Loucy (cell line): ENCODE measurements around the gene TMTC2.

Experiments used
- H2AFZ ChIP-seq: fragments of 200-600 bp; sonication (generic); 2 replicates; pipeline ENCODE4 v1.6.0; 2016; ENCODE audit warnings: antibody characterized with exemption, mild to moderate bottlenecking, low read length, moderate library complexity
- H3F3A ChIP-seq: fragments of 200-600 bp; 2 replicates; pipeline ENCODE4 v1.6.0; 2016; ENCODE audit warnings: antibody characterized with exemption, low read depth, mild to moderate bottlenecking
- H3K27me3 ChIP-seq: fragments of 200-600 bp; sonication (generic); 2 replicates; pipeline ENCODE4 v1.6.1; 2014; ENCODE audit warnings: low read length, mild to moderate bottlenecking; ENCODE audit not compliant: insufficient read depth, poor library complexity, severe bottlenecking
- H3K36me3 ChIP-seq: fragments of 200-600 bp; sonication (generic); 2 replicates; pipeline ENCODE4 v1.6.1; 2016; ENCODE audit warnings: low read length; ENCODE audit not compliant: insufficient read depth
- H3K4me1 ChIP-seq: fragments of 200-600 bp; sonication (generic); 2 replicates; pipeline ENCODE4 v1.5.1; 2014; ENCODE audit warnings: low read length, mild to moderate bottlenecking; ENCODE audit not compliant: insufficient read depth, poor library complexity, severe bottlenecking
- H3K4me2 ChIP-seq: fragments of 200-600 bp; sonication (generic); 2 replicates; pipeline ENCODE4 v1.6.0; 2014; ENCODE audit warnings: antibody characterized with exemption, low read length, low read depth, mild to moderate bottlenecking; ENCODE audit not compliant: poor library complexity, severe bottlenecking
- H3K4me3 ChIP-seq: fragments of 200-600 bp; sonication (generic); 2 replicates; pipeline ENCODE4 v1.5.1; 2014; ENCODE audit warnings: low read length, mild to moderate bottlenecking, mixed read lengths; ENCODE audit not compliant: poor library complexity, severe bottlenecking
- H3K79me2 ChIP-seq: fragments of 200-600 bp; sonication (generic); 2 replicates; pipeline ENCODE4 v1.6.1; 2014; ENCODE audit warnings: low read length; ENCODE audit not compliant: insufficient read depth
- H3K9ac ChIP-seq: fragments of 200-600 bp; sonication (generic); 2 replicates; pipeline ENCODE4 v1.6.0; 2014; ENCODE audit warnings: mild to moderate bottlenecking, low read depth, low read length, moderate library complexity; ENCODE audit not compliant: poor library complexity, severe bottlenecking
- H3K9me2 ChIP-seq: fragments of 200-600 bp; sonication (generic); replicated peaks from 2 replicates; pipeline ENCODE4 v1.6.1; 2016; ENCODE audit warnings: low read depth, low read length, mixed read lengths
- H3K9me3 ChIP-seq: fragments of 200-600 bp; sonication (generic); 2 replicates; pipeline ENCODE4 v1.6.1; 2014; ENCODE audit warnings: mild to moderate bottlenecking, antibody characterized with exemption, low read length, low read depth; ENCODE audit not compliant: insufficient read depth
- H4K20me1 ChIP-seq: fragments of 200-600 bp; sonication (generic); 2 replicates; pipeline ENCODE4 v1.6.0; 2014; ENCODE audit warnings: antibody characterized with exemption, low read length, mild to moderate bottlenecking; ENCODE audit not compliant: insufficient read depth, poor library complexity, severe bottlenecking
- CTCF ChIP-seq: fragments of 200-600 bp; sonication (generic); conservative IDR thresholded peaks from 2 replicates; pipeline ENCODE4 v1.5.1; 2014; ENCODE audit warnings: mild to moderate bottlenecking, antibody characterized with exemption, low read length
- EZH2phosphoT487 ChIP-seq: fragments of 200-600 bp; IDR thresholded peaks from 2 replicates; pipeline ENCODE4 v1.6.1; 2018; ENCODE audit warnings: antibody characterized with exemption, mild to moderate bottlenecking, moderate library complexity, borderline replicate concordance

TMTC2 gene

GRCh38 chr12:82754856-82755255 is 68.2 kb downstream of the TMTC2 start:
- TF ChIP-seq EZH2phosphoT487 (no peak), CTCF (no peak)
- Histone ChIP-seq H3K4me2 (no peak overlapping the region), H3K9me3 (no peaks in the 10 kb centered on the region)

GRCh38 chr12:82756303-82756702 is 69.6 kb downstream of the TMTC2 start:
- H3K9ac ChIP-seq, result no peak overlapping the region
- H3K79me2 ChIP-seq, result no peaks in the 10 kb centered on the region
- H3K4me2 ChIP-seq, result no peak overlapping the region
- H4K20me1 ChIP-seq, result no peaks in the 10 kb centered on the region
- no peaks in the 10 kb centered on the region for H3K9me3 ChIP-seq
- H3K4me3 ChIP-seq, result no peak overlapping the region
- peaks cover 17% of the 10 kb centered on the region for H3K4me1 ChIP-seq
- H3F3A ChIP-seq, result 0 out of 2 replicates have a peak, but pooled peaks cover 3% of the 10 kb centered on the region
- no peaks in the 10 kb centered on the region for H3K9me2 ChIP-seq
- TF ChIP-seq CTCF (no peak), EZH2phosphoT487 (no peak)
- H3K36me3 ChIP-seq, result no peaks in the 10 kb centered on the region
- H2AFZ ChIP-seq, result no peak overlapping the region
- H3K27me3 ChIP-seq, result no peaks in the 10 kb centered on the region

More at GRCh38 chr12:82754856-82755255, 68.2 kb downstream of the TMTC2 start:
- H3K79me2 ChIP-seq, result no peaks in the 10 kb centered on the region
- H4K20me1 ChIP-seq, result no peaks in the 10 kb centered on the region
- H3K36me3 ChIP-seq, result no peaks in the 10 kb centered on the region
- no peak overlapping the region for H3K4me3 ChIP-seq
- no peak overlapping the region for H3K9ac ChIP-seq
- H3K4me1 ChIP-seq, result peaks cover 17% of the 10 kb centered on the region
- no peaks in the 10 kb centered on the region for H3K9me2 ChIP-seq
- 0 out of 2 replicates have a peak, but pooled peaks cover 3% of the 10 kb centered on the region for H3F3A ChIP-seq
- no peaks in the 10 kb centered on the region for H3K27me3 ChIP-seq
- no peak overlapping the region for H2AFZ ChIP-seq

- Histone ChIP-seq H3K4me1 (peaks cover 17% of the 10 kb centered on the region), H3K4me2 (no peak overlapping the region), H3K9me2 (no peaks in the 10 kb centered on the region), H3K27me3 (no peaks in the 10 kb centered on the region), H3F3A (0 out of 2 replicates have a peak, but pooled peaks cover 3% of the 10 kb centered on the region), H3K36me3 (no peaks in the 10 kb centered on the region), H3K9me3 (no peaks in the 10 kb centered on the region), H2AFZ (no peak overlapping the region), H3K79me2 (no peaks in the 10 kb centered on the region), H4K20me1 (no peaks in the 10 kb centered on the region), H3K9ac (no peak overlapping the region), H3K4me3 (no peak overlapping the region)
- no peak for TF ChIP-seq EZH2phosphoT487
- TF ChIP-seq CTCF, result no peak
Observed at GRCh38 chr12:82757059-82757458, 70.4 kb downstream of the TMTC2 start.
